ENCODE measurements around the gene SH3BP4.

Gene SH3BP4

DNA sequence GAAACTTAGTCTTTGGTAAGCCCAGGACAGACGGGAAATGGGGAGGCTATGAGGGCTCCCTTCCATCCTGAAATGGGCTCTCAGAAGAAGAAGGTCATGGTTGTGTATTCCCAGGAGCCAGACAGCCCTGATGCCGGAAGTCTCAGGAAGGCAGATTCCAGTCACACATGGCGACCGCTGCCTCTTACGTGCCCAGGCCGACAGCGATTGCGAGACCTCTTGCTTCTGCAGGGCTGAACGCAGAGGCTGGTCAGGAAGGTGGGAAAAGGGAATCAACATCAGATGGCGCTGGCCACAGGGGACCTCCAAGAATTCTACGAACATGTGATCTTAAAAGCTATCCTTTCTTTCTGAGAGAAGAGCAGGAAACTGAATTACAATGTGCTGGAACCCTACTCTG, 22.8 kb upstream of the SH3BP4 start:
- no peak overlapping the region for H4K91ac ChIP-seq (ENCODE audit: low read length)
- no peak overlapping the region for H2BK5ac ChIP-seq (ENCODE audit: low read depth, low read length, poor library complexity, severe bottlenecking)
- no peak overlapping the region for H3K23ac ChIP-seq (ENCODE audit: low read length in 2 of 2)
- H3K79me1 ChIP-seq (replicated peaks; ENCODE audit: low read length, poor library complexity, severe bottlenecking) = no peaks in the 10 kb centered on the region
- H3K9ac ChIP-seq (ENCODE audit: low read length) = no peak overlapping the region
- H3K4me1 ChIP-seq (ENCODE audit: control insufficient read depth, insufficient read depth, low read depth, low read length) = peaks cover 2% of the 10 kb centered on the region
- no peak overlapping the region for H4K8ac ChIP-seq (ENCODE audit: low read length)
- H3K36me3 ChIP-seq (ENCODE audit: control insufficient read depth in 1 of 2, insufficient read depth in 2 of 2, low read depth in 1 of 2, low read length in 2 of 2) = no peaks in the 10 kb centered on the region
- no peak overlapping the region for H2BK12ac ChIP-seq (ENCODE audit: low read length in 2 of 2)
- H3K27ac ChIP-seq (ENCODE audit: low read length, poor library complexity, severe bottlenecking) = no peak overlapping the region
- no peak overlapping the region for H2AFZ ChIP-seq (ENCODE audit: low read depth, low read length)
- no peak overlapping the region for H2BK120ac ChIP-seq (ENCODE audit: low read depth, low read length)
- no peak overlapping the region for H3K4ac ChIP-seq (ENCODE audit: low read depth in 1 of 2, low read length in 2 of 2)
- no peak overlapping the region for H2AK5ac ChIP-seq (ENCODE audit: low read length, severe bottlenecking)
- WGBS = 93% methylated on average over 11 of the region's 11 CpGs
- H3K9me3 ChIP-seq (ENCODE audit: control insufficient read depth, low read length) = peaks cover 6% of the 10 kb centered on the region
- no peak overlapping the region for H3K4me2 ChIP-seq (ENCODE audit: low read length, poor library complexity, severe bottlenecking)
- no peak for DNase-seq
- no peak overlapping the region for H3K14ac ChIP-seq (ENCODE audit: low read length in 2 of 2)
- no peak overlapping the region for H3K4me3 ChIP-seq (ENCODE audit: insufficient read depth in 1 of 2, low read depth in 1 of 2, low read length in 2 of 2)
- H2BK15ac ChIP-seq (ENCODE audit: low read depth, poor library complexity, severe bottlenecking) = no peak overlapping the region
- no peak overlapping the region for H3K18ac ChIP-seq (ENCODE audit: low read depth in 1 of 2, low read length in 2 of 2)
- H3K27me3 ChIP-seq (ENCODE audit: control insufficient read depth in 1 of 2, insufficient read depth in 1 of 2, low read length in 2 of 2) = peaks cover 0 to 21% of the 10 kb centered on the region in 2 experiments

DNA sequence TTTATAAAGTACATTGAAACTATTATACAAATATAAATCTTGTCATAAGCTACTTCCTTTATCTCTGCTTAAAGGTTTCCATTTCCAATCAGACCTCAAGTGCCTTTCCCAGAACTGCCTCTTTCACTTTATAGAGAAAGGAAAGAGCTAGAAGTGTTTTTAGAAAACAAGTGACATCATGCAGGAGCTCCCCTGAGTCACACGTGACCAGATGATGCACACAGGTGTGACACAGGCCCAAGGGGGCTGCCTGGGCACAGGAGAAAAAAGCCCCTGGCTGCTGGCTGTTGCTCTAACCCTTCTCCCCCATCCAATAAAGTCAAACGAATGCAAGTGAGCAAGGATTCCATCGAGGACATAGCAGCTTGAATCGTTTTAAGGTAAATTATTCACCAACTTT, 21.4 kb upstream of the SH3BP4 start:
- H2BK15ac ChIP-seq (ENCODE audit: low read depth, poor library complexity, severe bottlenecking) = no peak overlapping the region
- H3K18ac ChIP-seq (ENCODE audit: low read depth in 1 of 2, low read length in 2 of 2) = no peak overlapping the region
- no peak overlapping the region for H2BK12ac ChIP-seq (ENCODE audit: low read length in 2 of 2)
- H3K4me3 ChIP-seq (ENCODE audit: insufficient read depth in 1 of 2, low read depth in 1 of 2, low read length in 2 of 2) = no peak overlapping the region
- H2AK5ac ChIP-seq (ENCODE audit: low read length, severe bottlenecking) = no peak overlapping the region
- H3K4me2 ChIP-seq (ENCODE audit: low read length, poor library complexity, severe bottlenecking) = no peak overlapping the region
- no peak overlapping the region for H3K14ac ChIP-seq (ENCODE audit: low read length in 2 of 2)
- DNase-seq = no peak
- H3K27me3 ChIP-seq (ENCODE audit: control insufficient read depth in 1 of 2, insufficient read depth in 1 of 2, low read length in 2 of 2) = peaks cover 0 to 22% of the 10 kb centered on the region in 2 experiments
- H3K79me1 ChIP-seq (replicated peaks; ENCODE audit: low read length, poor library complexity, severe bottlenecking) = no peaks in the 10 kb centered on the region
- no peak overlapping the region for H2AFZ ChIP-seq (ENCODE audit: low read depth, low read length)
- no peaks in the 10 kb centered on the region for H3K9me3 ChIP-seq (ENCODE audit: control insufficient read depth, low read length)
- H2BK5ac ChIP-seq (ENCODE audit: low read depth, low read length, poor library complexity, severe bottlenecking) = no peak overlapping the region
- no peaks in the 10 kb centered on the region for H3K36me3 ChIP-seq (ENCODE audit: control insufficient read depth in 1 of 2, insufficient read depth in 2 of 2, low read depth in 1 of 2, low read length in 2 of 2)
- no peak overlapping the region for H4K91ac ChIP-seq (ENCODE audit: low read length)
- no peak overlapping the region for H3K9ac ChIP-seq (ENCODE audit: low read length)
- no peak overlapping the region for H3K23ac ChIP-seq (ENCODE audit: low read length in 2 of 2)
- H2BK120ac ChIP-seq (ENCODE audit: low read depth, low read length) = no peak overlapping the region
- peaks cover 2% of the 10 kb centered on the region for H3K4me1 ChIP-seq (ENCODE audit: control insufficient read depth, insufficient read depth, low read depth, low read length)
- H3K4ac ChIP-seq (ENCODE audit: low read depth in 1 of 2, low read length in 2 of 2) = no peak overlapping the region
- 87% methylated on average over 4 of the region's 4 CpGs for WGBS
- no peak overlapping the region for H3K27ac ChIP-seq (ENCODE audit: low read length, poor library complexity, severe bottlenecking)
- no peak overlapping the region for H4K8ac ChIP-seq (ENCODE audit: low read length)

DNA sequence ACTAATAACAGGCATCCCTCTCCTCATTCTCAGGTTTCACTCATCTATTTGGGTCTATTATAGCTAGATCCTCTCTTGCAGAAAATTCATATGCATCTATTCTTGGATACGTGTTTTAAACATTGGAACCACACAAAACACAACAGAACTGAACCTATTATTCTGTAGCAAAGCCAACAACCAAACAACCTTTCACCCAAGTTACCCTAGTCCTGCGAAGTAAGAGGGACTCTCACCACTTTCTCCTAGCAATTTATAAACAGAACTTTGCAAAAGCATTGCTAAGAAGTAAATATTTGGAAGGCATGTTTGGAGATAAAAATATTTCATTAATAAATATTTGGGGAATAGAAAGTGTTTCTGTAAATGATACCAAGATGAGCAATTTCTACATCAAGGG, 20.4 kb upstream of the SH3BP4 start:
- no peak overlapping the region for H3K4me2 ChIP-seq (ENCODE audit: low read length, poor library complexity, severe bottlenecking)
- H3K79me1 ChIP-seq (replicated peaks; ENCODE audit: low read length, poor library complexity, severe bottlenecking) = no peaks in the 10 kb centered on the region
- H3K27me3 ChIP-seq (ENCODE audit: control insufficient read depth in 1 of 2, insufficient read depth in 1 of 2, low read length in 2 of 2) = peaks cover 0 to 26% of the 10 kb centered on the region in 2 experiments
- peak; percentile 19 for DNase-seq
- H3K36me3 ChIP-seq (ENCODE audit: control insufficient read depth in 1 of 2, insufficient read depth in 2 of 2, low read depth in 1 of 2, low read length in 2 of 2) = no peaks in the 10 kb centered on the region
- H3K18ac ChIP-seq (ENCODE audit: low read depth in 1 of 2, low read length in 2 of 2) = no peak overlapping the region
- H2BK5ac ChIP-seq (ENCODE audit: low read depth, low read length, poor library complexity, severe bottlenecking) = no peak overlapping the region
- H3K4me3 ChIP-seq (ENCODE audit: insufficient read depth in 1 of 2, low read depth in 1 of 2, low read length in 2 of 2) = no peak overlapping the region
- H3K27ac ChIP-seq (ENCODE audit: low read length, poor library complexity, severe bottlenecking) = no peak overlapping the region
- no peak overlapping the region for H2AFZ ChIP-seq (ENCODE audit: low read depth, low read length)
- WGBS = 74% methylated on average over 2 of the region's 2 CpGs
- H2AK5ac ChIP-seq (ENCODE audit: low read length, severe bottlenecking) = no peak overlapping the region
- no peak overlapping the region for H3K23ac ChIP-seq (ENCODE audit: low read length in 2 of 2)
- H3K9ac ChIP-seq (ENCODE audit: low read length) = no peak overlapping the region
- H2BK12ac ChIP-seq (ENCODE audit: low read length in 2 of 2) = no peak overlapping the region
- peaks cover 2% of the 10 kb centered on the region for H3K4me1 ChIP-seq (ENCODE audit: control insufficient read depth, insufficient read depth, low read depth, low read length)
- no peak overlapping the region for H3K14ac ChIP-seq (ENCODE audit: low read length in 2 of 2)
- H3K9me3 ChIP-seq (ENCODE audit: control insufficient read depth, low read length) = no peaks in the 10 kb centered on the region
- no peak overlapping the region for H2BK120ac ChIP-seq (ENCODE audit: low read depth, low read length)
- H2BK15ac ChIP-seq (ENCODE audit: low read depth, poor library complexity, severe bottlenecking) = no peak overlapping the region
- no peak overlapping the region for H3K4ac ChIP-seq (ENCODE audit: low read depth in 1 of 2, low read length in 2 of 2)
- no peak overlapping the region for H4K8ac ChIP-seq (ENCODE audit: low read length)
- no peak overlapping the region for H4K91ac ChIP-seq (ENCODE audit: low read length)

DNA sequence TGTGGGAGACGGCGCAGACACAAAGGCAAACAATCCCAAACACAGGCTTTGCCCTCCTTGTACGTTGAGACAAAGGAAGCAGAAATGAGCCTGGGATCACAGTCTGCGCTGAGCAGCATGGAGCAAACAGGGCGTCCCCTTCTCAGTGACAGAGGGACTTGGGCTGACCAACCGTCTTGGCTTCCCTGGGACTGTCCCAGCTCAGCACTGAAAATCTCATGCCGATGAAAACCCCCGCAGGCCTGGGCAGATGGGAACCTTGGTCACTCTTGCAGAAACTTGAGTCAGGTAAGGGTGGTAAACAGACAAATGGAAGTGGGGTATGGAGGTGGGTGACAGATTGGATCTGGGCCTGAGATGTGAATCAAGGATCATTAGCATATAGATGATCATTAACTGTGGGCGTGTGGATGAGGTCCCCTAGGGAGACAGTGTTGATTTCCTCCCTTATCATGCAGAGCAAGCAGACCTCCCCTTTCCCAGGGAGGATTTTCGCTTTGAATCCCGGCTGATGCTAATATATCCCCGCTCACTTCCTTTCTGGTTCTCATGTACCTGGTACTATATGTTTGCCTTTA, 19.1 kb upstream of the SH3BP4 start:
- H2AK5ac ChIP-seq (ENCODE audit: low read length, severe bottlenecking) = no peak overlapping the region
- peaks cover 0 to 30% of the 10 kb centered on the region in 2 experiments for H3K27me3 ChIP-seq (ENCODE audit: control insufficient read depth in 1 of 2, insufficient read depth in 1 of 2, low read length in 2 of 2)
- no peak overlapping the region for H2BK120ac ChIP-seq (ENCODE audit: low read depth, low read length)
- H3K23ac ChIP-seq (ENCODE audit: low read length in 2 of 2) = no peak overlapping the region
- no peaks in the 10 kb centered on the region for H3K79me1 ChIP-seq (replicated peaks; ENCODE audit: low read length, poor library complexity, severe bottlenecking)
- no peak overlapping the region for H3K27ac ChIP-seq (ENCODE audit: low read length, poor library complexity, severe bottlenecking)
- H3K36me3 ChIP-seq (ENCODE audit: control insufficient read depth in 1 of 2, insufficient read depth in 2 of 2, low read depth in 1 of 2, low read length in 2 of 2) = no peaks in the 10 kb centered on the region
- WGBS = 63% methylated on average over 12 of the region's 12 CpGs
- H4K8ac ChIP-seq (ENCODE audit: low read length) = peak overlapping the region; percentile 5
- H3K4me2 ChIP-seq (ENCODE audit: low read length, poor library complexity, severe bottlenecking) = no peak overlapping the region
- no peak overlapping the region for H3K4me3 ChIP-seq (ENCODE audit: insufficient read depth in 1 of 2, low read depth in 1 of 2, low read length in 2 of 2)
- H3K9ac ChIP-seq (ENCODE audit: low read length) = no peak overlapping the region
- peak overlapping the region in 1 of 2 experiments; percentile 21 for H3K14ac ChIP-seq (ENCODE audit: low read length in 2 of 2)
- H3K4ac ChIP-seq (ENCODE audit: low read depth in 1 of 2, low read length in 2 of 2) = no peak overlapping the region
- H2BK12ac ChIP-seq (ENCODE audit: low read length in 2 of 2) = peak overlapping the region; percentile 32 to 45
- H2AFZ ChIP-seq (ENCODE audit: low read depth, low read length) = no peak overlapping the region
- no peak overlapping the region for H2BK15ac ChIP-seq (ENCODE audit: low read depth, poor library complexity, severe bottlenecking)
- H3K18ac ChIP-seq (ENCODE audit: low read depth in 1 of 2, low read length in 2 of 2) = no peak overlapping the region
- no peaks in the 10 kb centered on the region for H3K9me3 ChIP-seq (ENCODE audit: control insufficient read depth, low read length)
- no peak for DNase-seq
- H3K4me1 ChIP-seq (ENCODE audit: control insufficient read depth, insufficient read depth, low read depth, low read length) = peaks cover 2% of the 10 kb centered on the region
- H2BK5ac ChIP-seq (ENCODE audit: low read depth, low read length, poor library complexity, severe bottlenecking) = no peak overlapping the region
- no peak overlapping the region for H4K91ac ChIP-seq (ENCODE audit: low read length)

All from mesenchymal stem cell (in vitro differentiated cells and primary cell).